Measurements from ENCODE around the gene LAMA1. TPM values are rescaled to one million over a fixed set of nuclear protein-coding genes. Genes with fewer than 3 reads are reported as not detected.

The LAMA1 gene
- total RNA-seq, 1 experiment from 2014 or later, result not detected

- no peak for DNase-seq (ENCODE audit: low spot score)
- H3K36me3 ChIP-seq (ENCODE audit: insufficient read depth, low read length, poor library complexity, severe bottlenecking), result no peaks in the 10 kb centered on the region
- no peak overlapping the region for H3K27ac ChIP-seq (ENCODE audit: low read depth, low read length, poor library complexity, severe bottlenecking)
- H3K9me3 ChIP-seq (ENCODE audit: low read depth, low read length, poor library complexity, severe bottlenecking), result no peaks in the 10 kb centered on the region
- ChIA-PET POLR2A (ENCODE audit: low non-redundant PET) (no interaction called here), CTCF (no interaction called here)
- no peaks in the 10 kb centered on the region for H3K27me3 ChIP-seq (replicated peaks; ENCODE audit: insufficient read depth, low read depth, low read length, poor library complexity)
- TF ChIP-seq EZH2 (IDR thresholded peaks at IDR 0.05; ENCODE audit: borderline replicate concordance, low read depth, low read length, poor library complexity, severe bottlenecking) (no peak), CTCF (conservative IDR thresholded peaks at IDR 0.05; ENCODE audit: low read depth, low read length) (no peak)
- intact Hi-C loops (cut with micrococcal nuclease; ENCODE audit: unreplicated experiment), result no loop called here
- no peaks in the 10 kb centered on the region for H3K4me1 ChIP-seq (ENCODE audit: insufficient read depth, low read length, poor library complexity, severe bottlenecking)
- no peak overlapping the region for H3K4me3 ChIP-seq (ENCODE audit: low read depth, low read length, poor library complexity, severe bottlenecking)
- no TSS peak for BruUV-seq (replicated peaks)
Observed at GRCh38 chr18:6992761-6993160, 124.8 kb downstream of the LAMA1 start.

GRCh38 chr18:6983366-6983765, 134.2 kb downstream of the LAMA1 start:
- BruUV-seq (replicated peaks), result no TSS peak
- no peak for DNase-seq (ENCODE audit: low spot score)
- POLR2A ChIA-PET (ENCODE audit: low non-redundant PET), result no interaction called here
- Histone ChIP-seq H3K4me3 (ENCODE audit: low read depth, low read length, poor library complexity, severe bottlenecking) (no peak overlapping the region), H3K36me3 (ENCODE audit: insufficient read depth, low read length, poor library complexity, severe bottlenecking) (no peaks in the 10 kb centered on the region), H3K9me3 (ENCODE audit: low read depth, low read length, poor library complexity, severe bottlenecking) (peaks cover 12% of the 10 kb centered on the region), H3K27ac (ENCODE audit: low read depth, low read length, poor library complexity, severe bottlenecking) (no peak overlapping the region), H3K27me3 (replicated peaks; ENCODE audit: insufficient read depth, low read depth, low read length, poor library complexity) (no peaks in the 10 kb centered on the region), H3K4me1 (ENCODE audit: insufficient read depth, low read length, poor library complexity, severe bottlenecking) (no peaks in the 10 kb centered on the region)
- TF ChIP-seq CTCF (conservative IDR thresholded peaks at IDR 0.05; ENCODE audit: low read depth, low read length), result no peak
- intact Hi-C loops (cut with micrococcal nuclease; ENCODE audit: unreplicated experiment), result no loop called here
- CTCF ChIA-PET, result no interaction called here

GRCh38 chr18:6982398-6982797, 135.2 kb downstream of the LAMA1 start:
- ChIA-PET POLR2A (ENCODE audit: low non-redundant PET) (no interaction called here), CTCF (no interaction called here)
- Histone ChIP-seq H3K4me3 (ENCODE audit: low read depth, low read length, poor library complexity, severe bottlenecking) (no peak overlapping the region), H3K9me3 (ENCODE audit: low read depth, low read length, poor library complexity, severe bottlenecking) (peaks cover 12% of the 10 kb centered on the region), H3K27me3 (replicated peaks; ENCODE audit: insufficient read depth, low read depth, low read length, poor library complexity) (no peaks in the 10 kb centered on the region), H3K4me1 (ENCODE audit: insufficient read depth, low read length, poor library complexity, severe bottlenecking) (no peaks in the 10 kb centered on the region), H3K36me3 (ENCODE audit: insufficient read depth, low read length, poor library complexity, severe bottlenecking) (no peaks in the 10 kb centered on the region), H3K27ac (ENCODE audit: low read depth, low read length, poor library complexity, severe bottlenecking) (no peak overlapping the region)
- BruUV-seq (replicated peaks), result no TSS peak
- intact Hi-C loops (cut with micrococcal nuclease; ENCODE audit: unreplicated experiment), result no loop called here
- TF ChIP-seq CTCF (conservative IDR thresholded peaks at IDR 0.05; ENCODE audit: low read depth, low read length) (no peak), EZH2 (IDR thresholded peaks at IDR 0.05; ENCODE audit: borderline replicate concordance, low read depth, low read length, poor library complexity, severe bottlenecking) (no peak)
- no peak for DNase-seq (ENCODE audit: low spot score)
